NCI-H226 (cell line): ENCODE data around the gene SKOR1.

ENCODE experiments used
- DNase-seq: peaks from one replicate; pipeline ENCODE4 v3.0.0-alpha.2; 2015

SKOR1 gene

GRCh38 chr15:67820122-67820991 lies 5.0 kb upstream of the SKOR1 start:
- no peak for DNase-seq

GRCh38 chr15:67820992-67821783 lies 4.1 kb upstream of the SKOR1 start:
- peak; percentile 45 for DNase-seq

GRCh38 chr15:67821784-67822440 lies 3.4 kb upstream of the SKOR1 start:
- DNase-seq = no peak

- no peak for DNase-seq
These were observed 2.6 kb upstream of the SKOR1 start for GRCh38 chr15:67822537-67823313.

- DNase-seq = no peak
These were observed 1.8 kb upstream of the SKOR1 start for GRCh38 chr15:67823314-67824196.

- no peak for DNase-seq
These were observed 926 bp upstream of the SKOR1 start for GRCh38 chr15:67824197-67824968.

- no peak for DNase-seq
These were observed 790 bp downstream of the SKOR1 start for GRCh38 chr15:67825881-67826716.

- DNase-seq = no peak
These were observed 1.6 kb downstream of the SKOR1 start for GRCh38 chr15:67826717-67827561.

GRCh38 chr15:67827562-67828277 lies 2.4 kb downstream of the SKOR1 start:
- no peak for DNase-seq

- DNase-seq = no peak
These were observed 3.1 kb downstream of the SKOR1 start for GRCh38 chr15:67828278-67828968.

GRCh38 chr15:67828969-67829646 lies 3.8 kb downstream of the SKOR1 start:
- no peak for DNase-seq

GRCh38 chr15:67829647-67830504 lies 4.6 kb downstream of the SKOR1 start:
- DNase-seq = no peak

GRCh38 chr15:67831363-67831762 lies 6.1 kb downstream of the SKOR1 start:
- peak; percentile 36 for DNase-seq

GRCh38 chr15:67832031-67832551 lies 6.8 kb downstream of the SKOR1 start:
- peak; percentile 52 for DNase-seq

- DNase-seq = no peak
These were observed 7.8 kb downstream of the SKOR1 start for GRCh38 chr15:67832897-67833709.
